ENCODE results near the gene IFNL1.
"Not testable (repeated sequence)": the region's sequence is repeated elsewhere in the genome, so short reads cannot be mapped to it uniquely, and the experiment has no call there.

The IFNL1 gene

DNA sequence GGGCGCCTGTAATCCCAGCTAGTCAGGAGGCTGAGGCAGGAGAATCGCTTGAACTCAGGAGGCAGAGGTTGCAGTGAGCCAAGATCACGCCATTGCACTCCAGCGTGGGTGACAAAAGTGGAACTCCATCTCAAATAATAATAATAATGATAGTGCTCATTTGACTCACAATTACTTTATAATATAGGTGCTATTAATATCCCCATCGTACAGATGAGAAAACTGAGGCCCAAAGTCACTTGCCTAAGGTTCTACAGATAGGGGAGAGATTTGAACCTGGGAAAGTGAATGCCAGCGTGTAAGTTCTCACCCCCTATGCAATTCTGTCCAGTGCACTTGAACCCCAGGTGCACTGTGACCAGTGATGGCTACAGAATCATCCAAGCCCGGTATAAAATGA, 33.7 kb downstream of the IFNL1 start:
- DNase-seq, result no peak
- H3K36me3 ChIP-seq (ENCODE audit: control insufficient read depth, insufficient read depth, low read length), result peaks cover 44% of the 10 kb centered on the region
- H3K4me1 ChIP-seq (ENCODE audit: control insufficient read depth, insufficient read depth, low read length, poor library complexity, severe bottlenecking), result peaks cover 16% of the 10 kb centered on the region
- H3K9me3 ChIP-seq (ENCODE audit: control insufficient read depth, low read length), result no peaks in the 10 kb centered on the region
- H3K27ac ChIP-seq (ENCODE audit: insufficient read depth, low read length, poor library complexity, severe bottlenecking), result no peak overlapping the region
- H3K27me3 ChIP-seq (replicated peaks; ENCODE audit: control insufficient read depth, insufficient read depth, low read length, poor library complexity, severe bottlenecking), result no peaks in the 10 kb centered on the region
- H3K4me3 ChIP-seq (ENCODE audit: insufficient read depth, low read depth, low read length, poor library complexity, severe bottlenecking), result no peak overlapping the region

DNA sequence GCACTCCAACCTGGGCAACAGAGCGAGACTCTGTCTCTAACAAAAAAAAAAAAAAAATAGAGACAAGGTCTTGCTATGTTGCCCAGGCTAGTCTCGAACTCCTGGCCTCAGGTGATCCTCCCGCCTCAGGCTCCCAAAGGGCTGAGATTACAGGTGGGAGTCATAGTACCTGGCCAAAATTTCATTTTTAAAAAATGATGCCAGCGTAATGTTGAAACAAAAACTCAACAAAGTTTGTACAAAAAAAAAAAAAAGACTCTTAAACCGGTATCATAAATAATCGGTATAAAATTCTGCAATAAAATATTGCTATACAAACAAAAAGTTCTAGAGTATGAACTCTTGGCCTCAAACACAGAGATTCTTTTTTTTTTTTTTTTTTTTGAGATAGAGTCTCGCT, 36.1 kb downstream of the IFNL1 start:
- Histone ChIP-seq H3K36me3 (ENCODE audit: control insufficient read depth, insufficient read depth, low read length) (peaks cover 38% of the 10 kb centered on the region), H3K27me3 (replicated peaks; ENCODE audit: control insufficient read depth, insufficient read depth, low read length, poor library complexity, severe bottlenecking) (no peaks in the 10 kb centered on the region), H3K4me1 (ENCODE audit: control insufficient read depth, insufficient read depth, low read length, poor library complexity, severe bottlenecking) (peaks cover 22% of the 10 kb centered on the region), H3K27ac (ENCODE audit: insufficient read depth, low read length, poor library complexity, severe bottlenecking) (no peak overlapping the region), H3K9me3 (ENCODE audit: control insufficient read depth, low read length) (no peaks in the 10 kb centered on the region), H3K4me3 (ENCODE audit: insufficient read depth, low read depth, low read length, poor library complexity, severe bottlenecking) (no peak overlapping the region)
- no peak for DNase-seq

DNA sequence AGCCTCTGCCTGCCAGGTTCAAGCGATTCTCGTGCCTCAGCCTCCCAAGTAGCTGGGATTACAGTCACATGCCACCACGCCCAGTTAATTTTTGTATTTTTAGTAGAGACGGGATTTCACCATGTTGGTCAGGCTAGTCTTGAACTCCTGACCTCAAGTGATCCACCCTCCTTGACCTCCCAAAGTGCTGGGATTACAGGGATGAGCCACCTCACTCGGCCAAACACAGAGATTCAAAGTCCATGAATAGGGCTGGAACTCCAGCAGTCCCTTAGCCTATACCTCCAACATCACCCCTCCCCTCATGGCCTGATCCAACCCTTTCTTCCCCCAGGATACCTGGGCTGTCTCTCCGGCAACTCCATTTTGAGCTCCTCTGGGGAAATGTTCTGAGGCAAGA, 36.5 kb downstream of the IFNL1 start:
- H3K9me3 ChIP-seq (ENCODE audit: control insufficient read depth, low read length); H3K27me3 ChIP-seq (replicated peaks; ENCODE audit: control insufficient read depth, insufficient read depth, low read length, poor library complexity, severe bottlenecking); H3K27ac ChIP-seq (ENCODE audit: insufficient read depth, low read length, poor library complexity, severe bottlenecking); H3K4me3 ChIP-seq (ENCODE audit: insufficient read depth, low read depth, low read length, poor library complexity, severe bottlenecking); DNase-seq: not testable (repeated sequence)
- Histone ChIP-seq H3K4me1 (ENCODE audit: control insufficient read depth, insufficient read depth, low read length, poor library complexity, severe bottlenecking) (peaks cover 20% of the 10 kb centered on the region), H3K36me3 (ENCODE audit: control insufficient read depth, insufficient read depth, low read length) (peaks cover 33% of the 10 kb centered on the region)

DNA sequence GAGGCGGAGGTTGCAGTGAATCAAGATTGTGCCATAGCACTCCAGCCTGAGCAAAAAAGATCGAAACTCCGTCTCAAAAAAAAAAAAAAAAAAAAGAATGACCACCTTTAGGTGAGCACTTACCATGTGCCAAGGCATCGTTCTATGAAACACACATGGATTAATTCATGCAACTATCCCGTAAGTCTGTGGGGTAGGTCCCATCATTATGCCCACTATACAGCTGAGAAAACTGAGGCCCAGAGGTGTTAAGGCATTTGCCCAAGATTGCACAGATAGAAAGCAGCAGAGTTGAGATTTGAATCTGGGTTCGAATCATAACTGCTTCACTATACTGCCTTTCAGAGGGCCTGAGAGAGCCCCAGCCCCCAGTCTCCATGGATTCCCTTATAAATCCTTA, 37.3 kb downstream of the IFNL1 start:
- no peaks in the 10 kb centered on the region for H3K27me3 ChIP-seq (replicated peaks; ENCODE audit: control insufficient read depth, insufficient read depth, low read length, poor library complexity, severe bottlenecking)
- peaks cover 17% of the 10 kb centered on the region for H3K4me1 ChIP-seq (ENCODE audit: control insufficient read depth, insufficient read depth, low read length, poor library complexity, severe bottlenecking)
- peak overlapping the region; percentile 37 for H3K27ac ChIP-seq (ENCODE audit: insufficient read depth, low read length, poor library complexity, severe bottlenecking)
- H3K9me3 ChIP-seq (ENCODE audit: control insufficient read depth, low read length), result no peaks in the 10 kb centered on the region
- H3K36me3 ChIP-seq (ENCODE audit: control insufficient read depth, insufficient read depth, low read length), result peaks cover 25% of the 10 kb centered on the region
- no peak overlapping the region for H3K4me3 ChIP-seq (ENCODE audit: insufficient read depth, low read depth, low read length, poor library complexity, severe bottlenecking)
- no peak for DNase-seq

- peak overlapping the region; percentile 89 for H3K4me3 ChIP-seq (ENCODE audit: insufficient read depth, low read depth, low read length, poor library complexity, severe bottlenecking)
- H3K4me1 ChIP-seq (ENCODE audit: control insufficient read depth, insufficient read depth, low read length, poor library complexity, severe bottlenecking), result peaks cover 17% of the 10 kb centered on the region
- H3K27me3 ChIP-seq (replicated peaks; ENCODE audit: control insufficient read depth, insufficient read depth, low read length, poor library complexity, severe bottlenecking), result no peaks in the 10 kb centered on the region
- H3K9me3 ChIP-seq (ENCODE audit: control insufficient read depth, low read length), result no peaks in the 10 kb centered on the region
- H3K36me3 ChIP-seq (ENCODE audit: control insufficient read depth, insufficient read depth, low read length), result peaks cover 16% of the 10 kb centered on the region
- no peak for DNase-seq
- H3K27ac ChIP-seq (ENCODE audit: insufficient read depth, low read length, poor library complexity, severe bottlenecking), result peak overlapping the region; percentile 92
These were observed 38.3 kb downstream of the IFNL1 start for GRCh38 chr19:39334444-39334976.

- peak in 1 of 3 donors; percentile 16 for DNase-seq
- H3K4me1 ChIP-seq (ENCODE audit: control insufficient read depth, insufficient read depth, low read length, poor library complexity, severe bottlenecking), result peaks cover 17% of the 10 kb centered on the region
- peaks cover 9% of the 10 kb centered on the region for H3K36me3 ChIP-seq (ENCODE audit: control insufficient read depth, insufficient read depth, low read length)
- no peaks in the 10 kb centered on the region for H3K27me3 ChIP-seq (replicated peaks; ENCODE audit: control insufficient read depth, insufficient read depth, low read length, poor library complexity, severe bottlenecking)
- peak overlapping the region; percentile 89 for H3K4me3 ChIP-seq (ENCODE audit: insufficient read depth, low read depth, low read length, poor library complexity, severe bottlenecking)
- H3K9me3 ChIP-seq (ENCODE audit: control insufficient read depth, low read length), result no peaks in the 10 kb centered on the region
- H3K27ac ChIP-seq (ENCODE audit: insufficient read depth, low read length, poor library complexity, severe bottlenecking), result peak overlapping the region; percentile 92
These were observed 39.0 kb downstream of the IFNL1 start for GRCh38 chr19:39335168-39335548.

- Histone ChIP-seq H3K4me3 (ENCODE audit: insufficient read depth, low read depth, low read length, poor library complexity, severe bottlenecking) (no peak overlapping the region), H3K27me3 (replicated peaks; ENCODE audit: control insufficient read depth, insufficient read depth, low read length, poor library complexity, severe bottlenecking) (no peaks in the 10 kb centered on the region), H3K9me3 (ENCODE audit: control insufficient read depth, low read length) (no peaks in the 10 kb centered on the region), H3K27ac (ENCODE audit: insufficient read depth, low read length, poor library complexity, severe bottlenecking) (peak overlapping the region; percentile 92), H3K4me1 (ENCODE audit: control insufficient read depth, insufficient read depth, low read length, poor library complexity, severe bottlenecking) (peaks cover 28% of the 10 kb centered on the region), H3K36me3 (ENCODE audit: control insufficient read depth, insufficient read depth, low read length) (no peaks in the 10 kb centered on the region)
- no peak for DNase-seq
These were observed 40.3 kb downstream of the IFNL1 start for GRCh38 chr19:39336483-39336882.

DNA sequence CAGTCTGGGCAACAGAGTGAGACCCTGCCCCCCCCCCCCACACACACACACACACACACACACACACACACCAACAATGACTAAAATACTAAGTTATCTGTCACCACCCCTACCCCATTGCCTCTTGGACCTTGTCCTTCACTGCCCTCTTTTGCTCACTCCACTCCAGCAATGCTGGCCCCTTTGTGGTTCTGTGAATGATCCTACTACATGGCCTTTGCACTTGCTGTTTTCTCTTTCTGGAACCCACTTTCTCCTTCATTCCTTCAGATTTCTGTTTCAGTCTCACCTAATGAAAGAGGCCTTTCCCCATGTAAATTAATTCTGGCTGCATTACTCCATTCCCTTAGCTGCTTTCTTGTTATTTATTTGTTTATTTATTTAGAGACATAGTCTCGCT, 43.5 kb downstream of the IFNL1 start:
- Histone ChIP-seq H3K9me3 (ENCODE audit: control insufficient read depth, low read length) (no peaks in the 10 kb centered on the region), H3K27ac (ENCODE audit: insufficient read depth, low read length, poor library complexity, severe bottlenecking) (no peak overlapping the region), H3K4me3 (ENCODE audit: insufficient read depth, low read depth, low read length, poor library complexity, severe bottlenecking) (no peak overlapping the region), H3K27me3 (replicated peaks; ENCODE audit: control insufficient read depth, insufficient read depth, low read length, poor library complexity, severe bottlenecking) (no peaks in the 10 kb centered on the region), H3K4me1 (ENCODE audit: control insufficient read depth, insufficient read depth, low read length, poor library complexity, severe bottlenecking) (peaks cover 30% of the 10 kb centered on the region), H3K36me3 (ENCODE audit: control insufficient read depth, insufficient read depth, low read length) (no peaks in the 10 kb centered on the region)
- DNase-seq, result no peak

DNA sequence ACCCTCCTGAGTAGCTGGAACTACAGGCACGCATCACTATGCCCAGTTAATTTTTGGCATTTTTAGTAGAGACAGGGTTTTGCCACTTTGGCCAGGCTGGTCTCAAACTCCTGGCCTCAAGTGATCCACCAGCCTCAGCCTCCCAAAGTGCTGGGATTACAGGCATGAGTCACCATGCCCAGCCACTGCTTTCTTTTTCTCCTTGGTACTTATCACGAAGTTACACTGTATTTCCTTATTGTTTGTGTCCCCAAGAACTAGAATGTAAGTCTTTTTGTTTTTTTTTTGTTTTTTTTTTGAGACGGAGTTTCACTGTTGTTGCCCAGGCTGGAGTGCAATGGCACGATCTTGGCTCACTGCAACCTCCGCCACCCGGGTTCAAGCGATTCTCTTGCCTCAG, 43.9 kb downstream of the IFNL1 start:
- H3K27ac ChIP-seq (ENCODE audit: insufficient read depth, low read length, poor library complexity, severe bottlenecking); H3K4me3 ChIP-seq (ENCODE audit: insufficient read depth, low read depth, low read length, poor library complexity, severe bottlenecking); DNase-seq; H3K36me3 ChIP-seq (ENCODE audit: control insufficient read depth, insufficient read depth, low read length); H3K9me3 ChIP-seq (ENCODE audit: control insufficient read depth, low read length); H3K27me3 ChIP-seq (replicated peaks; ENCODE audit: control insufficient read depth, insufficient read depth, low read length, poor library complexity, severe bottlenecking): not testable (repeated sequence)
- H3K4me1 ChIP-seq (ENCODE audit: control insufficient read depth, insufficient read depth, low read length, poor library complexity, severe bottlenecking), result peaks cover 30% of the 10 kb centered on the region

DNA sequence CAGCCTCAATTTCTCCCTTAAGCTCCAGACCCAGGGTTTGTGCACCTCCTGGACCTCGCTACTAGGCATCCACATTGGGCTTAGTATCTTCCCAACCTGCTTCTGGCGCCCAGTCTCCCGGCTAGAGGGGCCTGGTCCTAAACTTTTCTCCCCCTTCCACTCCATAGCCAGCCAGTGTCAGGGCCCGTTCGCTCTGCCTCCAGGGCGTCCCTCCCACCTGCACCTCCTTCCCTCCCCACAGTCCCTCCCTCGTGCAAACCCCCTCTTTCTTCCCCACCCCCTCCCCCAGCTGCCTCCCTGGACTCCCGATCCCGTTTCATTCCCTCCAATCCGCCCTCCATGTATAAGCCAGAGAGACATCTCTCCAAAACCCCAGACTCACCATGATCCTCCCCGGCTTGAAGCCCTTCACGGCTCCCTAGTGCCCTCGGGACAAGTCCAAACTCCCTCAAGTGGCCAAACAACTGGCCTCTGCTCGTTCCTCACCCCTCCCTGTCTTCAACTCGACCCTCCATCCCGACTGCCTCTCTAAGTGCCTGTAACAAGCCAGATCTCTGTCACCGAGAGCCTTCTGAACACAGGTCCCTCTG, 45.0 kb downstream of the IFNL1 start:
- H3K27ac ChIP-seq (ENCODE audit: insufficient read depth, low read length, poor library complexity, severe bottlenecking), result peak overlapping the region; percentile 69
- peak overlapping the region; percentile 63 for H3K4me3 ChIP-seq (ENCODE audit: insufficient read depth, low read depth, low read length, poor library complexity, severe bottlenecking)
- no peaks in the 10 kb centered on the region for H3K9me3 ChIP-seq (ENCODE audit: control insufficient read depth, low read length)
- H3K27me3 ChIP-seq (replicated peaks; ENCODE audit: control insufficient read depth, insufficient read depth, low read length, poor library complexity, severe bottlenecking), result no peaks in the 10 kb centered on the region
- peaks cover 27% of the 10 kb centered on the region for H3K4me1 ChIP-seq (ENCODE audit: control insufficient read depth, insufficient read depth, low read length, poor library complexity, severe bottlenecking)
- DNase-seq, result no peak
- no peaks in the 10 kb centered on the region for H3K36me3 ChIP-seq (ENCODE audit: control insufficient read depth, insufficient read depth, low read length)
